ENCODE measurements around the gene TBL1XR1. TPM values are rescaled to one million over a fixed set of nuclear protein-coding genes. Genes with fewer than 3 reads are reported as not detected.
"Not testable (repeated sequence)": the region's sequence is repeated elsewhere in the genome, so short reads cannot be mapped to it uniquely, and the experiment has no call there.

TBL1XR1 gene
- total RNA-seq, 1 experiment from 2014 or later: 119 TPM

DNA sequence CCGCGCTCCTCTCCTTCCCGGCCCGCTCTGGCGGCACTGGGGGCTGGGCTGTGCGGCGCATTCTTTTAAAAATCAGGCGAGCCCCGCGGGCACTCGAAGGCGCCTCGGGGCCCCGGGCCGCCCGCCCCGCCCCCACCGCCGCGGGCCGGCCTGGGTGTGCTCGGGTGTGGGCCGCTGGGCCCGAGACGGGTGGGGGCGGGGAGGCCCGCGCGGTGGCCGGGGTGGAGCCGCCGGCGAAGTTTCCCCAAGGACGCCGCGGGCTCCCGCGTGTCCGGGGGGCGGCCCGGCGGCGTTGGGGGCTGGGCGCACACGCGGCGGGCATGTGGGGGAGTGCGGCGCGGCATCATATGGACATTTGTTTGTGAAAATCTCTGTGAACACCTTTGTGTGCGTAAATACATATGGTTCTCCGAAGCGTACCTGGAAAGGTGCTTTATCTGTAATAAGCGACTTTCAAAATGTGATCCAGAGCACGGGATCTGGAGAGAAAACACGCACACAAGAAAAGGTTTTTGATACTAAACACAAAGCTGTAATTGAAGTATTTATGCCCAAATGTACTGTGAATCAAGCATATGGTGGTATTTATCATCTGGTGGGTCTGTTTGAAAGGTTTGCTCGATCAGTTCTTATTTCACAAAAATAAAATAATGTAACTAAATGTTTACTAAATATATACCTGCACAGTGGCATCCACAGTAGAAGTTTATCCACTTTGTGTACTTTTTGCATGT is 612 bp upstream of the TBL1XR1 start:
- H3K27me3 ChIP-seq (ENCODE audit: control insufficient read depth, insufficient read depth, low read length): no peaks in the 10 kb centered on the region
- DNase-seq: no peak

DNA sequence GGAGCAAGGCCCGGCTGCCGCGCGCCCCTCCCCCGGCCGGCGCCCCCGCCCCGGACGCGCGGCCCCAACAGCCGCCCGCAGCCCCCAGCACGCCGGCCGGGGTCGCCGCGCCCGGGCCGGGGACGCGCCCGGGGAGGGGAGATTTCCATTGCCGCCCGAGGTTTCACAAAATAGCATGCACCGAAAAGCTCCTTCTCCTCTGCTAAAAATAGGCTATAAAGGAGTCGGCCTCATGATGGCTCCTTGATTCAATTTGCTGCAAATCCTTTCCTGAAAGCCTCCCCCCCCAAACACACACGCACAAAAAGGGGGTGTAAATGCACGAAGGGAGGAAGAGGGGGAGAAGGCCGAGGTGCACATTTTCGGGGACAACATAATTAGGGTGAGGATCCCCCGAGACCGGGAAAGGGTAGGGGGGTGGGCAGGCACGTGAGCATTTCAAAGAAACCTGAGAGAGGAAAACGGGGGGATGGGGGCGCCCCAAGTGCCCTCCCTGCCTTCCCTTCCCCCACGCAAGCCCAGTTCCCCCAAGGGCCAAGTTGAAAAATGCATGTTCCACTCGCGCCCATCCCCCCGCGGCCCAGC is 734 bp downstream of the TBL1XR1 start:
- H3K27me3 ChIP-seq (ENCODE audit: control insufficient read depth, insufficient read depth, low read length): no peaks in the 10 kb centered on the region
- peak; percentile 82 for DNase-seq

More for the DNA sequence above, 612 bp upstream of the TBL1XR1 start:
- Histone ChIP-seq H3K4me3 (ENCODE audit: insufficient read depth, low read depth, low read length) (peak overlapping the region; percentile 27), H3K36me3 (replicated peaks; ENCODE audit: control insufficient read depth, insufficient read depth, low read length) (no peaks in the 10 kb centered on the region)

GRCh38 chr3:177196008-177196455 is 1.2 kb downstream of the TBL1XR1 start:
- DNase-seq: no peak
- H3K27me3 ChIP-seq (ENCODE audit: control insufficient read depth, insufficient read depth, low read length): no peaks in the 10 kb centered on the region
- peak overlapping the region; percentile 84 for H3K4me3 ChIP-seq (ENCODE audit: insufficient read depth, low read depth, low read length)
- no peaks in the 10 kb centered on the region for H3K36me3 ChIP-seq (replicated peaks; ENCODE audit: control insufficient read depth, insufficient read depth, low read length)

More for the DNA sequence above, 734 bp downstream of the TBL1XR1 start:
- Histone ChIP-seq H3K4me3 (ENCODE audit: insufficient read depth, low read depth, low read length) (peak overlapping the region; percentile 84), H3K36me3 (replicated peaks; ENCODE audit: control insufficient read depth, insufficient read depth, low read length) (no peaks in the 10 kb centered on the region)

- Histone ChIP-seq H3K4me3 (ENCODE audit: insufficient read depth, low read depth, low read length) (peak overlapping the region; percentile 84), H3K36me3 (replicated peaks; ENCODE audit: control insufficient read depth, insufficient read depth, low read length) (no peaks in the 10 kb centered on the region), H3K27me3 (ENCODE audit: control insufficient read depth, insufficient read depth, low read length) (no peaks in the 10 kb centered on the region)
- peak; percentile 53 for DNase-seq
Observed at GRCh38 chr3:177195242-177195991, 1.9 kb downstream of the TBL1XR1 start.

DNA sequence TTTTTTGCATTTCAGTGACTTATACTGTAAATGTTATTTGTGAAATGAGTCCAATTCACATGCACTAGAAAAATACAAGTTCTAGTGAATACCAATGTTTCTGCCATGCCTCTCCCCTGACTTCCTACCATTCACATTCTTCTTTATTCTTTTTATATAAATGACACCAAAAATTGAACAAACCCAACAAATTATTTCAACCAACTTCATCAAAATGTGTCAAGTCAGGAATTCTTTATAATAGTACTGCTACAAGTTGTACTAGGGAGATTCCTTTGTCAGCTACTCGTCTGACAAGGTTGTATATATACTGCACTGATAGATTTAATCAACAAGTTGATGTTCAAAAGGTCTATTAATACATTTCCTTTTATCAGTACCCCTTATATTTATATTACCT is 3.0 kb downstream of the TBL1XR1 start:
- H3K36me3 ChIP-seq (replicated peaks; ENCODE audit: control insufficient read depth, insufficient read depth, low read length): no peaks in the 10 kb centered on the region
- no peak for DNase-seq
- H3K27me3 ChIP-seq (ENCODE audit: control insufficient read depth, insufficient read depth, low read length): no peaks in the 10 kb centered on the region
- no peak overlapping the region; the same call in 1 of the 2 replicates for H3K4me3 ChIP-seq (ENCODE audit: insufficient read depth, low read depth, low read length)

DNA sequence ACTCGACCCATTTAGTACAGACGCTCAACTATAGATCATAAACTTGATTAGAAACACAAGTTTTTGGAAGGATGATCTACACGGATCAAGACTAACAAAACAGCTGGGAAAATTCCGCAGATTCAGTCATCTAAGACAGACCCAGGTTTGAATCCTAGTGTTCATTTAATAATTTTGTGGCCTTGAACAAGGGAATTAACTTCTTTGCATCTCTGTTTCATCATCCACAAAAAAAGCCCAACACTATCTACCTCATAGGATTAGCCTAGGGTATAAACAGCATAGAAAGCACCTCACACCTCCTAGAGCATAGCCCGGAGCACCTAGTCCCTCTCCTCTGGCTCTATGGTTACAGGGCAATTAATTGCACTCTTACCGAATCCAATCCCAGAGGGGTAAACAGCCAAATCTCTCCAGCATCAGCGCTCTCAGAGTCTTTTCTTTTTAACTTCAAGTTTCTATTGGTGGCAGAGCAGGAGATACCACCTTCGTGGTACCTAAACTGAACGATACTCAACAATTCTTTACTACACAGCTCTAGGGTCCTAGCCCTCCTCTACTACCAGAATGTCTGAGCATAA is 3.5 kb downstream of the TBL1XR1 start:
- no peaks in the 10 kb centered on the region for H3K36me3 ChIP-seq (replicated peaks; ENCODE audit: control insufficient read depth, insufficient read depth, low read length)
- H3K27me3 ChIP-seq (ENCODE audit: control insufficient read depth, insufficient read depth, low read length): no peaks in the 10 kb centered on the region
- no peak for DNase-seq
- no peak overlapping the region; the same call in 1 of the 2 replicates for H3K4me3 ChIP-seq (ENCODE audit: insufficient read depth, low read depth, low read length)

- H3K4me3 ChIP-seq (ENCODE audit: insufficient read depth, low read depth, low read length); H3K36me3 ChIP-seq (replicated peaks; ENCODE audit: control insufficient read depth, insufficient read depth, low read length): not testable (repeated sequence)
Observed at GRCh38 chr3:177193275-177193674, 4.0 kb downstream of the TBL1XR1 start.

GRCh38 chr3:177190756-177191681 is 6.3 kb downstream of the TBL1XR1 start:
- no peak overlapping the region for H3K4me3 ChIP-seq (ENCODE audit: insufficient read depth, low read depth, low read length)
- no peaks in the 10 kb centered on the region for H3K27me3 ChIP-seq (ENCODE audit: control insufficient read depth, insufficient read depth, low read length)
- DNase-seq: no peak
- no peaks in the 10 kb centered on the region for H3K36me3 ChIP-seq (replicated peaks; ENCODE audit: control insufficient read depth, insufficient read depth, low read length)

More at GRCh38 chr3:177193275-177193674, 4.0 kb downstream of the TBL1XR1 start:
- DNase-seq; H3K27me3 ChIP-seq (ENCODE audit: control insufficient read depth, insufficient read depth, low read length): not testable (repeated sequence)

DNA sequence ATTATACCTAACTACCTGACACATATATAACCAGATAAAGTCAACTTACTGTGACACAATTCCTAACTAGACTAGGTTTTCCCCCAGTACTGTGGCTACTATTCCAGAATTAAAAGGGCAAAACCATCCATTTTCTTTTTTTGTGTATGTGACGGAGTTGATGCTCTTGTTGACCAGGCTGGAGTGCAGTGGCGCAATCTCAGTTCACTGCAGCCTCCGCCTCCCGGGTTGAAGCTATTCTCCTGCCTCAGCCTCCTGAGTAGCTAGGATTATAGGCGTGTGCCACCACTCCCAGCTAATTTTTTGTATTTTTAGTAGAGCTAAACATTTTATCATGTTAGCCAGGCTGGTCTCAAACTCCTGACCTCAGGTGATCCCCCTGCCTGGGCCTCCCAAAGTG is 7.1 kb downstream of the TBL1XR1 start:
- H3K4me3 ChIP-seq (ENCODE audit: insufficient read depth, low read depth, low read length): not testable (repeated sequence)

DNA sequence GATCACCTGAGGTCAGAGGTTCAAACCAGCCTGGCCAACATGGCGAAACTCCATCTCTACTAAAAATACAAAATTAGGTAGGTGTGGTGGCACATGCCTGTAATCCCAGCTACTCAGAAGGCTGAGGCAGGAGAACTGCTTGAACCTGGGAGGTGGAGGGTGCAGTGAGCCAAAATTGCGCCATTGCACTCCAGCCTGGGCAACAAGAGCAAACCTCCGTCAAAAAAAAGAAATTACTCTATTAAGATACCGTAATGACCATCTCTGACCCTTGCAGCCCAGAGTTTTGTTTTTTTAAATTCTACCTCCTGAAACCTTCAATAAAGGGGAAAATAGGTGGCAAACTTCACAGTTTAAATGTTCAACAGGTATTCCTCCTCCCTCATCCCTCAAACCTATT is 9.0 kb downstream of the TBL1XR1 start:
- not testable (repeated sequence) for H3K27me3 ChIP-seq (ENCODE audit: control insufficient read depth, insufficient read depth, low read length); DNase-seq; H3K4me3 ChIP-seq (ENCODE audit: insufficient read depth, low read depth, low read length); H3K36me3 ChIP-seq (replicated peaks; ENCODE audit: control insufficient read depth, insufficient read depth, low read length)

More for the DNA sequence above, 7.1 kb downstream of the TBL1XR1 start:
- H3K27me3 ChIP-seq (ENCODE audit: control insufficient read depth, insufficient read depth, low read length); DNase-seq; H3K36me3 ChIP-seq (replicated peaks; ENCODE audit: control insufficient read depth, insufficient read depth, low read length): not testable (repeated sequence)

GRCh38 chr3:177186306-177186705 is 11.0 kb downstream of the TBL1XR1 start:
- Histone ChIP-seq H3K4me3 (ENCODE audit: insufficient read depth, low read depth, low read length) (no peak overlapping the region), H3K27me3 (ENCODE audit: control insufficient read depth, insufficient read depth, low read length) (no peaks in the 10 kb centered on the region), H3K36me3 (replicated peaks; ENCODE audit: control insufficient read depth, insufficient read depth, low read length) (no peaks in the 10 kb centered on the region)
- no peak for DNase-seq

DNA sequence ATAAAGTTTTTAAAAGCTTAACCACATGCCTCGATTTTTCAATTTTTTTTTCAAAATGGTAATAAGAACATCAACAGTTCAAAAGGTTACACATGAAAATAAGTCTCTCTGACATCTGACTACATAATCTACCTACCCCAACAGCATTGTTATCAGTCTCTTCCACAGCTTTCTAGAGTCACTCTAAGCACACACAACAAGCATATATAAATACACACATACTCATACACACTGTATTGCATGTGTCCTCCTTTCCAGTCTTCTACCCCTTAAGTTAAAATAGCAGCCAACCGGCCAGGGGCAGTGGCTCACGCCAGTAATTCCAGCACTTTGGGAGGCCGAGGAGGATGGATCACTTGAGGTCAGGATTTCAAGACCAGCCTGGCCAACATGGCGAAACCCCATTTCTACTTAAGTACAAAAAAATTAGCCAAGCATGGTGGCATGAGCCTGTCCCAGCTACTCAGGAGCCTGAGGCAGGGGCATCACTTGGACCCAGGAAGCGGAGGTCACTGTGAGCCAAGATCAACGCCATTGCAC is 12.2 kb downstream of the TBL1XR1 start:
- H3K4me3 ChIP-seq (ENCODE audit: insufficient read depth, low read depth, low read length): no peak overlapping the region
- no peaks in the 10 kb centered on the region for H3K27me3 ChIP-seq (ENCODE audit: control insufficient read depth, insufficient read depth, low read length)
- no peak for DNase-seq
- no peaks in the 10 kb centered on the region for H3K36me3 ChIP-seq (replicated peaks; ENCODE audit: control insufficient read depth, insufficient read depth, low read length)

DNA sequence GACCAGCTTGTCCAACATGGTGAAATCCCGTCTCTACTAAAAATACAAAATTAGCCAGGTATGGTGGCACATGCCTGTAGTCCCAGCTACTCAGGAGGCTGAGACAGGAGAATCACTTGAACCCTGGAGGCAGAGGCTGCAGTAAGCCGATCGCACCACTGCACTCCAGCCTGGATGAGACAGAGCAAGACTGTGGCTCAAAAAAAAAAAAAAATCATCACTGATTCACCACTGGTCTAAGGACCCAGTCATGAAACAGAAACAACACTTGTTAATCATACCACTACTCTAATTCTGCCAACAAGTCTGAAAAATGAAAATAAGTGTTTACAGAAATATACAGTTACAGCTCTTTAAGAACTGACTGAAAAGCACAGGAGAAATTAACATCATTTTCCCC is 12.7 kb downstream of the TBL1XR1 start:
- not testable (repeated sequence) for DNase-seq; H3K4me3 ChIP-seq (ENCODE audit: insufficient read depth, low read depth, low read length); H3K36me3 ChIP-seq (replicated peaks; ENCODE audit: control insufficient read depth, insufficient read depth, low read length); H3K27me3 ChIP-seq (ENCODE audit: control insufficient read depth, insufficient read depth, low read length)

Measured in H7 (cell line).